GM12865 (cell line): ENCODE measurements around the gene APOBEC3G.

Source experiments
- DNase-seq: peaks from one replicate; pipeline ENCODE4 v3.0.0; 2010; ENCODE audit warnings: low read depth
- H3K4me3 ChIP-seq: 2 replicates; pipeline ENCODE4 v1.5.1; 2011; ENCODE audit warnings: mild to moderate bottlenecking, low read depth, low read length, control low read depth
- CTCF ChIP-seq: IDR thresholded peaks from 2 replicates; pipeline ENCODE4 v1.5.1; 2011; ENCODE audit warnings: low read length, control low read depth, low read depth, inconsistent platforms; ENCODE audit not compliant: insufficient read depth; ENCODE audit errors: missing control alignments

Gene APOBEC3G

GRCh38 chr22:39133871-39134270, 56.8 kb downstream of the APOBEC3G start:
- H3K4me3 ChIP-seq, result no peak overlapping the region
- no peak for TF ChIP-seq CTCF
- no peak for DNase-seq

GRCh38 chr22:39134366-39135091, 57.5 kb downstream of the APOBEC3G start:
- DNase-seq, result no peak
- H3K4me3 ChIP-seq, result no peak overlapping the region
- no peak for TF ChIP-seq CTCF

- H3K4me3 ChIP-seq, result no peak overlapping the region
- TF ChIP-seq CTCF, result peak; percentile 67
- peak; percentile 63 for DNase-seq
These were observed 58.2 kb downstream of the APOBEC3G start for GRCh38 chr22:39135092-39135896.

GRCh38 chr22:39136317-39136716, 59.2 kb downstream of the APOBEC3G start:
- TF ChIP-seq CTCF, result no peak
- DNase-seq, result no peak
- H3K4me3 ChIP-seq, result no peak overlapping the region
